OCI-LY1 (cell line): ENCODE results near the gene ZNF677.
"Not testable (repeated sequence)": the region's sequence is repeated elsewhere in the genome, so short reads cannot be mapped to it uniquely, and the experiment has no call there.

ENCODE experiments used
- H2AFZ ChIP-seq: fragments of 200-600 bp; sonication (generic), shearing (Covaris generic); 2 replicates; pipeline ENCODE4 v1.6.0; 2014; ENCODE audit warnings: antibody characterized with exemption, mild to moderate bottlenecking, low read length
- H3F3A ChIP-seq: fragments of 200-600 bp; sonication (generic), shearing (Covaris generic); 2 replicates; pipeline ENCODE4 v1.6.0; 2014; ENCODE audit warnings: mild to moderate bottlenecking, antibody characterized with exemption, low read length, moderate library complexity; ENCODE audit not compliant: insufficient read depth
- H3K27ac ChIP-seq: fragments of 200-600 bp; sonication (generic); 2 replicates; pipeline ENCODE4 v1.5.1; 2014; ENCODE audit warnings: low read length, mixed run types, mild to moderate bottlenecking, low read depth; ENCODE audit not compliant: poor library complexity, severe bottlenecking
- H3K27me3 ChIP-seq: fragments of 200-600 bp; sonication (generic); 2 replicates; pipeline ENCODE4 v1.6.0; 2014; ENCODE audit warnings: antibody characterized with exemption, mild to moderate bottlenecking, low read length, moderate library complexity; ENCODE audit not compliant: insufficient read depth
- H3K36me3 ChIP-seq: fragments of 200-600 bp; sonication (generic); 2 replicates; pipeline ENCODE4 v1.6.1; 2014; ENCODE audit warnings: mild to moderate bottlenecking, antibody characterized with exemption, low read length, moderate library complexity, mixed read lengths; ENCODE audit not compliant: insufficient read depth
- H3K4me1 ChIP-seq: fragments of 200-600 bp; sonication (generic); 2 replicates; pipeline ENCODE4 v1.5.1; 2014; ENCODE audit warnings: mild to moderate bottlenecking, low read length, moderate library complexity; ENCODE audit not compliant: insufficient read depth, severe bottlenecking
- H3K4me2 ChIP-seq: fragments of 200-600 bp; sonication (generic), shearing (Covaris generic); 2 replicates; pipeline ENCODE4 v1.6.1; 2014; ENCODE audit warnings: low read length
- H3K4me3 ChIP-seq: fragments of 200-600 bp; sonication (generic); 2 replicates; pipeline ENCODE4 v1.5.1; 2014; ENCODE audit warnings: low read length, low read depth, mild to moderate bottlenecking, mixed read lengths; ENCODE audit not compliant: poor library complexity, severe bottlenecking
- H3K79me2 ChIP-seq: fragments of 200-600 bp; shearing (Covaris generic); 2 replicates; pipeline ENCODE4 v1.6.1; 2016; ENCODE audit warnings: mixed run types, low read length, mixed read lengths; ENCODE audit not compliant: insufficient read depth
- H3K9ac ChIP-seq: fragments of 200-600 bp; sonication (generic), shearing (Covaris generic); 2 replicates; pipeline ENCODE4 v1.6.1; 2014; ENCODE audit warnings: mild to moderate bottlenecking, low read length, mixed read lengths
- H3K9me2 ChIP-seq: fragments of 200-600 bp; sonication (generic), shearing (Covaris generic); 2 replicates; pipeline ENCODE4 v1.6.1; 2014; ENCODE audit warnings: low read depth, mild to moderate bottlenecking, low read length, mixed read lengths
- H3K9me3 ChIP-seq: fragments of 200-600 bp; shearing (Covaris generic); 2 replicates; pipeline ENCODE4 v1.6.1; 2014; ENCODE audit warnings: low read length, mixed read lengths
- H4K20me1 ChIP-seq: fragments of 200-600 bp; sonication (generic), shearing (Covaris generic); 2 replicates; pipeline ENCODE4 v1.6.0; 2016; ENCODE audit warnings: mild to moderate bottlenecking, low read length; ENCODE audit not compliant: insufficient read depth
- EZH2 ChIP-seq: fragments of 200-600 bp; sonication (generic), shearing (Covaris generic); IDR thresholded peaks from 2 replicates; pipeline ENCODE4 v1.8.0; 2017; ENCODE audit warnings: borderline replicate concordance, mixed run types, mild to moderate bottlenecking, antibody characterized with exemption, low read length, moderate library complexity, mixed read lengths
- TF ChIP-seq, protein P1 (sequence below): fragments of 200-600 bp; sonication (generic), shearing (Covaris generic); IDR thresholded peaks from 2 replicates; pipeline ENCODE4 v1.5.1; 2017; ENCODE audit warnings: mild to moderate bottlenecking, antibody characterized with exemption, low read length, moderate library complexity, mixed read lengths

ZNF677 gene

DNA sequence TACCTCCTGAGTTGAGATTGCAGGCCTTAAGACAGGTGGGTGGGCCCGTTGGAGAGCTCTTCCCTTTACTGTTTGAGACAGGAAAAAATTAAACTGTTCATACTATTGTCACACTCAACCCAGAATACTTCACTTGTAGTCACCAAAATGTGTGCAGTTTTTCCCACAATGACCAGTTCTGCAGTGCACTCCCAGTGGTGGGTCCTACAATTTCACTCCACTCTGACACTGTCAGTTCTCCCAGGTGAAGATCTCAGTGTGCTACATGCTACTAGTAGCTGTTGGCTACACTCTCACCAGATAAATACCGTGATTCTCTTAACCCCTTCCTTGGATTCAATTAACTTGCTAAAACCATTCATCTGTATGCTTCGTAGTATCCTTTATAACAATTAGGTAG lies 64.4 kb downstream of the ZNF677 start:
- Histone ChIP-seq H3K4me2 (no peak overlapping the region), H3K9me3 (no peaks in the 10 kb centered on the region), H2AFZ (no peak overlapping the region), H3K4me1 (no peaks in the 10 kb centered on the region), H3K27me3 (no peaks in the 10 kb centered on the region), H3F3A (no peaks in the 10 kb centered on the region), H3K36me3 (no peaks in the 10 kb centered on the region), H3K9ac (no peak overlapping the region), H3K27ac (no peak overlapping the region), H3K79me2 (no peaks in the 10 kb centered on the region), H3K9me2 (no peaks in the 10 kb centered on the region), H4K20me1 (no peaks in the 10 kb centered on the region), H3K4me3 (no peak overlapping the region)
- TF ChIP-seq EZH2: no peak
- TF ChIP-seq, protein P1, sequence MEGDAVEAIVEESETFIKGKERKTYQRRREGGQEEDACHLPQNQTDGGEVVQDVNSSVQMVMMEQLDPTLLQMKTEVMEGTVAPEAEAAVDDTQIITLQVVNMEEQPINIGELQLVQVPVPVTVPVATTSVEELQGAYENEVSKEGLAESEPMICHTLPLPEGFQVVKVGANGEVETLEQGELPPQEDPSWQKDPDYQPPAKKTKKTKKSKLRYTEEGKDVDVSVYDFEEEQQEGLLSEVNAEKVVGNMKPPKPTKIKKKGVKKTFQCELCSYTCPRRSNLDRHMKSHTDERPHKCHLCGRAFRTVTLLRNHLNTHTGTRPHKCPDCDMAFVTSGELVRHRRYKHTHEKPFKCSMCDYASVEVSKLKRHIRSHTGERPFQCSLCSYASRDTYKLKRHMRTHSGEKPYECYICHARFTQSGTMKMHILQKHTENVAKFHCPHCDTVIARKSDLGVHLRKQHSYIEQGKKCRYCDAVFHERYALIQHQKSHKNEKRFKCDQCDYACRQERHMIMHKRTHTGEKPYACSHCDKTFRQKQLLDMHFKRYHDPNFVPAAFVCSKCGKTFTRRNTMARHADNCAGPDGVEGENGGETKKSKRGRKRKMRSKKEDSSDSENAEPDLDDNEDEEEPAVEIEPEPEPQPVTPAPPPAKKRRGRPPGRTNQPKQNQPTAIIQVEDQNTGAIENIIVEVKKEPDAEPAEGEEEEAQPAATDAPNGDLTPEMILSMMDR: no peak

DNA sequence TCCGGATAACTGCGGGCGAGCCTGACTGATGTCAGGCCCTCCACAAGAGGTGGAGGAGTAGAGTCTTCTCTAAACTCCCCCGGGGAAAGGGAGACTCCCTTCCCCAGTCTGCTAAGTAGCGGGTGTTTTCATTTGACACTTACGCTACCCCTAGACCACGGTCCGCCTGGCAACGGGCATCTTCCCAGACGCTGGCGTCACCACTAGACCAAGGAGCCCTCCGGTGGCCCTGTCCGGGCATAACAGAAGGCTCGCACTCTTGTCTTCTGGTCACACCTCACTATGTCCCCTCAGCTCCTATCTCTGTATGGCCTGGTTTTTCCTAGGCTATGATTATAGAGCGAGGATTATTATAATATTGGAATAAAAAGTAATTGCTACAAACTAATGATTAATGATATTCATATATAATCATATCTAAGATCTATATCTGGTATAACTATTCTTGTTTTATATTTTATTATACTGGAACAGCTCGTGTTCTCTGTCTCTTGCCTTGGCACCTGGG lies 64.9 kb downstream of the ZNF677 start:
- H3K9ac ChIP-seq, H3K4me3 ChIP-seq, H3K27ac ChIP-seq, H3K79me2 ChIP-seq, H3K36me3 ChIP-seq, H3K9me3 ChIP-seq, H3K4me1 ChIP-seq, H3K9me2 ChIP-seq, H3K4me2 ChIP-seq, H3F3A ChIP-seq, H2AFZ ChIP-seq, H4K20me1 ChIP-seq, H3K27me3 ChIP-seq: not testable (repeated sequence)
